HFFc6 (cell line): ENCODE measurements around the gene PDCL3. TPM values are rescaled to one million over a fixed set of nuclear protein-coding genes. Genes with fewer than 3 reads are reported as not detected.

Experiments
- DNase-seq: peaks from one replicate; pipeline ENCODE4 v3.0.0-alpha.2; 2018
- H3K27ac Mint-ChIP-seq: 2 replicates; pipeline ENCODE4 v1.8.0; 2020; ENCODE audit warnings: mild to moderate bottlenecking, mixed read lengths
- H3K27me3 Mint-ChIP-seq: 2 replicates; pipeline ENCODE4 v1.8.0; 2021; ENCODE audit warnings: mild to moderate bottlenecking, moderate library complexity, mixed read lengths; ENCODE audit not compliant: insufficient read depth
- H3K36me3 Mint-ChIP-seq: 2 replicates; pipeline ENCODE4 v1.8.0; 2021; ENCODE audit warnings: low read depth, mixed read lengths
- H3K4me1 Mint-ChIP-seq: 2 replicates; pipeline ENCODE4 v1.8.0; 2020; ENCODE audit warnings: low read depth, mixed read lengths
- H3K4me3 Mint-ChIP-seq: 2 replicates; pipeline ENCODE4 v1.8.0; 2020; ENCODE audit warnings: mild to moderate bottlenecking, moderate library complexity, mixed read lengths
- H3K9me3 Mint-ChIP-seq: 2 replicates; pipeline ENCODE4 v1.8.0; 2020; ENCODE audit warnings: mild to moderate bottlenecking, mixed read lengths
- total RNA-seq, 6 experiments: library from RNA; stranded (reverse); fragmentation: NEBNext Ultra II Directional; extraction: Animal tissue kit (Norgen Biotek cat#: 25700); gene quantifications; 2 replicates in 1 of 6; 3 replicates in 5 of 6; pipeline ENCODE4 v1.2.3, GENCODE V29; 2021
- TF ChIP-seq, protein P1 (sequence below): fragments of 200-600 bp; sonication (generic); IDR thresholded peaks from 2 replicates; pipeline ENCODE4 v1.5.0; 2021; ENCODE audit warnings: antibody characterized with exemption, mild to moderate bottlenecking

Gene PDCL3
- total RNA-seq, 6 experiments from 2014 or later = 26.1 to 30.3 (median 29.1) TPM

DNA sequence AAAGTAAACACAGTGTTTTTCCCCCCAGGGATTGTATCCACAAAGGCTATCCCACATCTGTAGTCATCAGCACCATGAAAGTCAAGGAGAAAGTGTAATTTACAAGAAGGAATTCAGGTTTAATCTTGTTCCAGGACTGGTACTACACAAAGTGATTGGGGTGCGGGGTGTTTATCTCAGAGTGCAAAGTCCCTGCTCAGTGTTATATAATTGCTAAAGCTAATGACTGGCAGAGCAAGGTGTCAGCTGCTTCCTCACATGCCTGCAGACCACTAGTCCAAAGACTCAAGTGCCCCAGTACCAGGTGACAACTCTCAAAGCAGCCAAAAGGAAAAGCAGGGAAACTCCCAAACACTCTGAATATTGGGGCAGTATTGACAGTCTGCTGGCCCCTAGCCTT, 40.4 kb upstream of the PDCL3 start:
- no peak overlapping the region for H3K27ac Mint-ChIP-seq

DNA sequence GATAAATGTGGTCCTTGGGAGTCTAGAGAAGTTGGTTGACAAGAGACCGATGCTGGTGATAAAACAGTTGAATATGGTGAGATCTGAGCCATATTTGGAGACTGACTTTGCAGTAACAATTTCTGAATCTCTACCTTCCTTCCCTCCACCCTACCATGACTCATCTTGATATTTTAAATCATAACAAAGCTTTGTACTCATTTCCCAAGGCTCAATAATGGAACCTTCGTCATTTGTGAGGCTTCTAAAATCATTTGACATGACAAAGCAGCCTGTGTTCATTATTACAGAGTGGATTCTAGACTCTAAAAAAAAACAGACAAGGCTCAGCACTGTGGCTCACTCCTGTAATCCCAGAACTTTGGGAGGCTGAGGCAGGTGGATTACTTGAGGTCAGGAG, 38.5 kb upstream of the PDCL3 start:
- Mint-ChIP-seq H3K4me3 (no peak overlapping the region), H3K36me3 (no peaks in the 10 kb centered on the region), H3K9me3 (no peaks in the 10 kb centered on the region), H3K27me3 (peaks cover 2% of the 10 kb centered on the region), H3K4me1 (peaks cover 13% of the 10 kb centered on the region), H3K27ac (no peak overlapping the region)
- TF ChIP-seq, protein P1, sequence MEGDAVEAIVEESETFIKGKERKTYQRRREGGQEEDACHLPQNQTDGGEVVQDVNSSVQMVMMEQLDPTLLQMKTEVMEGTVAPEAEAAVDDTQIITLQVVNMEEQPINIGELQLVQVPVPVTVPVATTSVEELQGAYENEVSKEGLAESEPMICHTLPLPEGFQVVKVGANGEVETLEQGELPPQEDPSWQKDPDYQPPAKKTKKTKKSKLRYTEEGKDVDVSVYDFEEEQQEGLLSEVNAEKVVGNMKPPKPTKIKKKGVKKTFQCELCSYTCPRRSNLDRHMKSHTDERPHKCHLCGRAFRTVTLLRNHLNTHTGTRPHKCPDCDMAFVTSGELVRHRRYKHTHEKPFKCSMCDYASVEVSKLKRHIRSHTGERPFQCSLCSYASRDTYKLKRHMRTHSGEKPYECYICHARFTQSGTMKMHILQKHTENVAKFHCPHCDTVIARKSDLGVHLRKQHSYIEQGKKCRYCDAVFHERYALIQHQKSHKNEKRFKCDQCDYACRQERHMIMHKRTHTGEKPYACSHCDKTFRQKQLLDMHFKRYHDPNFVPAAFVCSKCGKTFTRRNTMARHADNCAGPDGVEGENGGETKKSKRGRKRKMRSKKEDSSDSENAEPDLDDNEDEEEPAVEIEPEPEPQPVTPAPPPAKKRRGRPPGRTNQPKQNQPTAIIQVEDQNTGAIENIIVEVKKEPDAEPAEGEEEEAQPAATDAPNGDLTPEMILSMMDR = no peak
- no peak for DNase-seq

More for the DNA sequence above, 40.4 kb upstream of the PDCL3 start:
- H3K4me1 Mint-ChIP-seq = peaks cover 17% of the 10 kb centered on the region
- no peaks in the 10 kb centered on the region for H3K9me3 Mint-ChIP-seq
- TF ChIP-seq, protein P1 = no peak
- no peaks in the 10 kb centered on the region for H3K36me3 Mint-ChIP-seq
- no peak for DNase-seq
- H3K4me3 Mint-ChIP-seq = no peak overlapping the region
- H3K27me3 Mint-ChIP-seq = peaks cover 5% of the 10 kb centered on the region

DNA sequence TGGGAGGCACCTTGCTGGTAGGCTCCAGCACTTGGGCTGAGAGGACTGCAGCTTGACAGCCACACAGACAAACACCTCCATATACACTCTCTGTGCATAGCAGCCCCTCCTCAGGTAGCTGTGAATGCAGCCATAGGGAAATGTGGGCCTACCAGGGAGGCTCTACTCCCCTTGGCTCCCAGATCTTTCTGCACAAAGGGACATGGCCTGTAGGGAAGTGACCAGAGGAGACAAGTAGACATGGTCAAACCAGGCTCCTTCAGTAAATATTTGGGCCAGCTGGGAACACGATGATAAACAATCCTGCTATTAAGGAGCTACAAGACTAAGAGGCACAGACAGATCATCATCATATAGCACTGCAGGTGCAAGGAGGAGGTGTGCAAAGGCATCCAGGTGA, 35.9 kb upstream of the PDCL3 start:
- H3K27ac Mint-ChIP-seq = no peak overlapping the region
- DNase-seq = no peak
- H3K4me3 Mint-ChIP-seq = no peak overlapping the region
- no peaks in the 10 kb centered on the region for H3K36me3 Mint-ChIP-seq
- H3K9me3 Mint-ChIP-seq = no peaks in the 10 kb centered on the region
- TF ChIP-seq, protein P1 = no peak
- H3K27me3 Mint-ChIP-seq = peaks cover 2% of the 10 kb centered on the region; the same call in 1 of the 2 replicates
- peaks cover 7% of the 10 kb centered on the region for H3K4me1 Mint-ChIP-seq

DNA sequence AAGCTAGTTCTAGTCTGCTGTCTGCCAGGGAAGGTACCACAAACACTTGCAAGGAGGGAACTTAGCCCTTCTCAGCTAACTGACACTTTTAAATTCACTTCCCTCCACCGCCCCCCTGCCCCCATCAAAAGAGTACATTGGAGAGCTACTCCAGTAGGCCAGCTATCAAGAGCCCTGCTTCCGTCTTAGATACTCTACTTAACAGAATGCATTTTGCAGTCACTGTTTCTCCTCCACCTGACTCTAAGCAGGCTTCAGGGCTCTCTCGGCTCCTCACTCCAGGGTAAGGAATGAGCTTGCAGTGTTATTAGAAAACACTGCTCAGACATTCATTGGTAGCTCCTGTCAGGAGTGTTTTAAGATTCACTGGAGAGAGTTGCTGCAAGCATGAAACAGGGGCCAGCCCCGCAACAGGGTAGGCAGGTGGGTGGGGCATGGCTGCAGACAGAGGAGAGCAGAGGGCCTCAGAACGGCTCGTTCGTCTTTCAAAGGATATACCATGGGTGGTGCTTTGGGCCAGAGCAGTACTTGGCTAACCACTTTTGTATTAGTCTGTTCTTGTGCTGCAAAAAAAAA, 35.3 kb upstream of the PDCL3 start:
- TF ChIP-seq, protein P1 = no peak
- no peak for DNase-seq
- Mint-ChIP-seq H3K4me1 (peaks cover 7% of the 10 kb centered on the region), H3K4me3 (no peak overlapping the region), H3K27ac (no peak overlapping the region), H3K27me3 (peaks cover 2% of the 10 kb centered on the region; the same call in 1 of the 2 replicates), H3K9me3 (no peaks in the 10 kb centered on the region), H3K36me3 (no peaks in the 10 kb centered on the region)

DNA sequence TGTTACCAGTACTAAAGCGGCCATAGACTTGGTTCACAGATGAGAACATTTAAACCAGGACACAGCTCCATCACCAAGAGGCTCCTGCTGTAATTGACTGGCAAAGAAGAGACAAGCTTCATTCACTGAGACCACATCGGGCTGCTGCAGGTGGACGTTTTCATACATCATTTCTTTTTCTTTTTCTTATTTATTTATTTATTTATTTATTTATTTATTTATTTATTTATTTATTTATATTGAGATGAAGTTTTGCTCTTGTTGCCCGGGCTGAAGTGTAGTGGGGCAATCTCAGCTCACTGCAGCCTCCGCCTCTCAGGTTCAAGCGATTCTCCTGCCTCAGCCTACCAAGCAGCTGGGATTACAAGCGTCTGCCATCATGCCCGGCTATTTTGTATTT, 33.6 kb upstream of the PDCL3 start:
- Mint-ChIP-seq H3K27me3 (peaks cover 2% of the 10 kb centered on the region; the same call in 1 of the 2 replicates), H3K4me1 (peaks cover 4% of the 10 kb centered on the region), H3K4me3 (no peak overlapping the region), H3K27ac (no peak overlapping the region), H3K9me3 (no peaks in the 10 kb centered on the region), H3K36me3 (no peaks in the 10 kb centered on the region)
- TF ChIP-seq, protein P1 = no peak
- DNase-seq = no peak

DNA sequence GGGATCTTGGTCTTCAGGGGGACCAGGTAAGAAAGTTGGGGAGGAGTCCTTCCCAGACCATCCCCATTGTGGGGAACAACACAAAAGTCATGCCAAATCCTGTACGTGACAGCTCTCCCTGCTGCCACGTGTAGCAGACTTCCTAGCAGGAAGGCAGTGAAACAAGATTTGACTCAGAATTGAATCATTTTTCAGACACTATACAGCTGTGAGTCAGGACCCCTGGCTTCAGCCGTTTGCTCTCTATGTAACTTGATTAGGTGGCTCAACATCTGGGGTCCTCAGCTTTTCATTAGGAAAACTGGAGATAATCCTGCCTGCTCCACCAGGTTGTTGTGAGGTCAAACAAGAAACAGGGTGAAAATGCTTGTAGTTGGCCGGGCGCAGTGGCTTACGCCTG, 32.9 kb upstream of the PDCL3 start:
- no peak for DNase-seq
- H3K4me1 Mint-ChIP-seq = no peaks in the 10 kb centered on the region
- peaks cover 2% of the 10 kb centered on the region; the same call in 1 of the 2 replicates for H3K27me3 Mint-ChIP-seq
- no peaks in the 10 kb centered on the region for H3K36me3 Mint-ChIP-seq
- no peaks in the 10 kb centered on the region for H3K9me3 Mint-ChIP-seq
- H3K4me3 Mint-ChIP-seq = no peak overlapping the region
- H3K27ac Mint-ChIP-seq = no peak overlapping the region
- TF ChIP-seq, protein P1 = no peak
